ENCODE measurements around the gene CAPN1. TPM values are rescaled to one million over a fixed set of nuclear protein-coding genes. Genes with fewer than 3 reads are reported as not detected.
A peak's percentile ranks its signal among the peaks of the same experiment; 100 is the strongest.

Gene CAPN1
- 10 to 100 TPM; 32.0 to 79.8 (median 45.3) TPM for total RNA-seq

DNA sequence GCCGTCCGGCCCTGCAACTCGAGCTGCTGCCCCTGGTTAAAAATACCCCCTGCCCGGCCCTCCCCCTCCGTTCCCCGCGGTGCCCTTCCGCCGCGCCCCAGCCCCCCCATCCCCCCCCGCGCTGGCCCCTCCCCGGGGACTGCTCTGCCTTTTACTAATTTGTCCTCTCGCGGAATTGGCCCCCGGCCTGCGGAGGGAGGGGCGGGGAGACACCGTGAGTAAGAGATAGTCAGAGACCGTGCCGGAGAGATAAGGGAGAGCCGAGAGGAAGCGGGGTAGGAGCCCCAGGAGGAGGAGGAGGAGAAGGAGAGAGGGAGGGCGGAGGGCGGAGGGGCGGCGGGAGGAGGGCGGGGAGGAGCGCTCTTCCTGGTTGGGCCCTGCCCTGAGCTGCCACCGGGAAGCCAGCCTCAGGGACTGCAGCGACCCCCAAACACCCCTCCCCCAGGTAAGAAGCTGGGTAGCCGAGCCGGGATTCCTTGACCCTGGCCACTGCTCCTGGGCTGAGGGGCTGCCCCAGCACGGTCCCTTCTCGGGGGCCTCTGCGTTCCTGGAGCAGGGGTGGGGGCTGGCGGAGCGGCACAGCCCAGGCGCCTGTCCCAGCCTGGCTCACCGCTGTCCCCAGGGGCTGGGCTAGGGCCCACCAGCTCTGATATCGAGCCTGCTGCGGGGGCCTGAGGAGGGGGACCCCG is at the start of gene CAPN1:
Gene CAPN1 (plus strand): TSS at position 360 of the 689 bp plus-strand sequence. CDS start 774 bp downstream, outside the sequence.
- peak within 1 kb of the TSS; percentile 57 to 94 (median 61) for H3K4me3 ChIP-seq
- ATAC-seq (replicated peaks in 6 of 8) = peak; percentile 68 to 74 (median 72)
- in situ Hi-C loops (cut with MboI; ENCODE audit: low pct_unique_long_range_greater_than_20kb in 2 of 9, low sequenced_read_pairs in 9 of 9, unreplicated experiment in 9 of 9) = no loop called here
- WGBS, 10 experiments = 0% methylated on average over 1 of the region's 43 CpGs; no CpG with 5 or more reads in 9 of the 10 experiments
- H3K27ac ChIP-seq = peak within 1 kb of the TSS; percentile 70 to 81
- H3K4me1 ChIP-seq (replicated peaks in 1 of 2) = peaks cover 8 to 13% of the 10 kb centered on the region in 2 donors

DNA sequence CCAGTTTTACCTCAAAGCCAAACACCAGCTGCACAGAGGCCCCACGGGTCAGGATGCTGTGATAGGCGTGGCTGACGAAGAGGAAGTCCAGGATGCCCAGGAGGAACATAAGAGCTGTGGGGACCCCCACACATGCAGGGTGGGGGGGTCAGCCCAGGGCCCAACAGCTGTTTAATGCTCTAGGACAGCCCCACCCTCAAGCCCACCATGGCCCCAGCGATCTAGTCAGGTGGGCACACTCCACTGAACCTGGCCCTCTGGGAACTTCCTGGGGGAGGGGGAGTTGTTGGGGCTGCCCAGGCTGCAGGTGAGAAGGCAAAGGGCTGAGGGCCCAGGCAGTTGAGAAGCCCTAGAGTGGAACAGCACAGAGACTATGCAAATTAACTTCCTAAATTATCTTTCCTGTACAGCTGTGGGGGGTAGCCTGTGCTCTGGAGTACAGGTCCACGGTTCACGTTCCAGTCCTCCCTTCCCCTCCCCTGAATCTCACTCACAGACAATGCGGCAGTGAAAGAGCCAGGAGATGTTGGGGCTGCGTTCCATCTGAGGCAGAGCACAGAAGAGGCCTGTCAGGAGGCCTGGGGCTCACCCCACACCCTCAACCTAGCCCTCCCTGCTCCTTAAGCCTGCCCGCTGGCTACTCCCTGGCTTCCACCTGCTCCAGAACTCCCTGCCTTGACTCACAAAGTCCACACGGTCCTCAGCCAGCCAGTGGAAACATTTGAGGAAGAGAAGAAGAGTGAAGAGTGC is 49.3 kb upstream of the CAPN1 start:
- Histone ChIP-seq H3K27ac (no peak overlapping the region), H3K4me1 (replicated peaks in 1 of 2) (peaks cover 10 to 11% of the 10 kb centered on the region in 2 donors), H3K4me3 (peak overlapping the region in 1 of 5 donors; percentile 84)
- no peak for ATAC-seq (replicated peaks in 6 of 8)
- in situ Hi-C loops (cut with MboI; ENCODE audit: low pct_unique_long_range_greater_than_20kb in 2 of 9, low sequenced_read_pairs in 9 of 9, unreplicated experiment in 9 of 9) = no loop called here
- WGBS, 10 experiments = 47 to 100% (median 93%) methylated on average over 1 to 6 of the region's 10 CpGs; no CpG with 5 or more reads in 5 of the 10 experiments

DNA sequence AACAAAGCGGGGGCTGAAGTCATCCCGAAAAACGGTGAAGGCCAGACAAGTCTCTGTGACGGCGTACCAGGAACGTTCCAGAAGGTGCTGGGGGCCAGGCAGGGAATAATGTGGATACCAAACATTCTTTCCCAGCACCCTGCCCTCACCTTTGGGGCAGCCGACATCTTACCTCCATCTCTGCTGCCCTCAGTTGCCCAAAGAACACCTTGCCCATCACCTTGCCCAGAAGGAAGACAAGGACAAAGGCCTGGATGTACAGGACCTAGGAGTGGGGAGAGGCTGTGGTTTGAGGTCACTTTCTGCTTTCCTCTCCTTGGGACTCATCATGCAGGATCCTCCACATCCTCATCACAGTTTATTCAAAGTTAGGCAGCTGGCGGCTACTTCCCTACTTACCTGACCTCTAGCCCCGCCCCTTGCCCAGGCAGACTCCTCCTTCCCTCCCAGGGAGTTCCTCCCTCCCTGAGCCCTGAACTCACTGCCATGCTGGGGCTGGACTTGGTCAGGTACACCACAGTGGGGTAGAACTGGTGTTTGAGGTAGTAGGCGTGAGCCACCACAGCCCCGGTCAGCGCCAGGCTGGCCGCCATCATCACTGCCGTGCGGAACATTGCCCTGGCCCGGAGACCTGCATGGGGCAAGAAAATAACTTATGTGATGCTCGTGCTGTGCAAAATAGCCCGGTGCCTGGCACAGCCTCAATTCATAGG is 48.6 kb upstream of the CAPN1 start:
- in situ Hi-C loops (cut with MboI; ENCODE audit: low pct_unique_long_range_greater_than_20kb in 2 of 9, low sequenced_read_pairs in 9 of 9, unreplicated experiment in 9 of 9) = no loop called here
- Histone ChIP-seq H3K4me3 (peak overlapping the region; percentile 71 to 96 (median 84)), H3K27ac (peak overlapping the region in 1 of 2 donors; percentile 20), H3K4me1 (replicated peaks in 1 of 2) (peaks cover 10 to 11% of the 10 kb centered on the region in 2 donors)
- 4 to 90% (median 52%) methylated on average over 3 to 14 of the region's 18 CpGs; no CpG with 5 or more reads in 4 of the 10 experiments for WGBS, 10 experiments
- ATAC-seq (replicated peaks in 6 of 8) = no peak

DNA sequence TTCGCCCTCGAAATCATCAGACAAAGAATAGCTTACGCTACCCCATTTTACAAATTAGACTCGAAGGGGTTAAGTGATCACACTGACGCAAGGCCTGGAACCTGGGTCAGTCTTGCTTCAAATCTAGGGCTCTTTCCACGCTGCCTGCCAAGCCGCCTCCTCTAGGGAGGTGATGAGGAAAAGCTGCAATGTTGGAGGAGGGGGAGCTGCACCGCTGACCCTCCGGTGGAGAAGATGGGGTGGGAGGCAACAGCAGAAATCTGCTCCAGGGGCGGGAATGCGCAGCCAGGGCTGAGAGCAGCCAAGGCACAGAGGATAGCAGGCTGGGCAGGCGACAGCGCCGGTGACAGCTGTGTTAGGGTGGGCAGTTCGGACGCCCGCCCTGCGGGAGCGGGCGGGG is 48.0 kb upstream of the CAPN1 start:
- H3K4me3 ChIP-seq = peak overlapping the region; percentile 71 to 96 (median 84)
- H3K4me1 ChIP-seq (replicated peaks in 1 of 2) = peaks cover 10 to 11% of the 10 kb centered on the region in 2 donors
- peak overlapping the region; percentile 100 for H3K27ac ChIP-seq
- peak in 1 of 8 experiments; percentile 0 for ATAC-seq (replicated peaks in 6 of 8)
- WGBS, 10 experiments = 0 to 7% (median 4%) methylated on average over 3 to 5 of the region's 20 CpGs; no CpG with 5 or more reads in 6 of the 10 experiments
- in situ Hi-C loops (cut with MboI; ENCODE audit: low pct_unique_long_range_greater_than_20kb in 2 of 9, low sequenced_read_pairs in 9 of 9, unreplicated experiment in 9 of 9) = no loop called here

DNA sequence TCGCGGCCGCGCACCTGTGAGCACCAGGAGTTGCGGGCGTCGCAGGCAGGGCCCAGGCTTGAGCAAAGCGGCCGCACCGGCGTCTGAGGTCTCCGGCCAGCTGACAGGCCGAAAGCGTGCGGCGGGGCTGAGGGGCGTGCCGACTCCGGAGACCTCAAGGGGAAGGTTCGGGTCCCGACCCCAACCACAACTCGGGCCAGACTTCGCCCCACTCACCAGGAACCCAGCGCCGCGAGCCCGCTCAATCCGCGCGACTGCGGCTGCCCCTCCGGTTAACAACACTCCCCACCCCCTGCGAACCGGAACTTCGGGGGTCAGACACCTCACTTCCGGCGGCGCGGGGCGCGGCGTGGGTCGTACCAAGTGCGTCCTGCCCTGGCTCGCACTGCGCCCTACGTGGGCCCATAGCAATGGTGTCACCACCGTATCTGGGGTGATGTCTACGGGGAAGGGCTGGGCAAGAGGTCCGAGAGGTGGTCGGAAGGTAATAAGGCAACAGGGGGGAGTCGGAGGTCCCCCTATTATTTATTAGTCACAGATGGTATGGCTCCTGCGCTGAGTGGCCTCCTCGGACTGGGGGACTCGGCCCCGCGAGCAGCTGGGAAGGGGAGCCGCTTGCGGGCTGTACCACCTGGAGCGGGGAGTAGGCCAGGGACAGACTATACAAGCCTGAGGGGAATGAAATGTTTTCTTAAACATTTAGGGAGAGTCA is 47.3 kb upstream of the CAPN1 start, which contains the start of gene SYVN1:
Gene SYVN1 (minus strand): TSS at position 280 of the 712 bp plus-strand sequence. CDS start 918 bp downstream, outside the sequence.
- H3K4me1 ChIP-seq (replicated peaks in 1 of 2) = peaks cover 10 to 11% of the 10 kb centered on the region in 2 donors
- WGBS, 10 experiments = 0 to 3% (median 0%) methylated on average over 1 to 7 of the region's 60 CpGs; no CpG with 5 or more reads in 5 of the 10 experiments
- in situ Hi-C loops (cut with MboI; ENCODE audit: low pct_unique_long_range_greater_than_20kb in 2 of 9, low sequenced_read_pairs in 9 of 9, unreplicated experiment in 9 of 9) = no loop called here
- peak within 1 kb of the TSS; percentile 100 for H3K27ac ChIP-seq
- H3K4me3 ChIP-seq = peak within 1 kb of the TSS; percentile 71 to 96 (median 84)
- peak; percentile 78 to 85 (median 82) for ATAC-seq (replicated peaks in 6 of 8)

DNA sequence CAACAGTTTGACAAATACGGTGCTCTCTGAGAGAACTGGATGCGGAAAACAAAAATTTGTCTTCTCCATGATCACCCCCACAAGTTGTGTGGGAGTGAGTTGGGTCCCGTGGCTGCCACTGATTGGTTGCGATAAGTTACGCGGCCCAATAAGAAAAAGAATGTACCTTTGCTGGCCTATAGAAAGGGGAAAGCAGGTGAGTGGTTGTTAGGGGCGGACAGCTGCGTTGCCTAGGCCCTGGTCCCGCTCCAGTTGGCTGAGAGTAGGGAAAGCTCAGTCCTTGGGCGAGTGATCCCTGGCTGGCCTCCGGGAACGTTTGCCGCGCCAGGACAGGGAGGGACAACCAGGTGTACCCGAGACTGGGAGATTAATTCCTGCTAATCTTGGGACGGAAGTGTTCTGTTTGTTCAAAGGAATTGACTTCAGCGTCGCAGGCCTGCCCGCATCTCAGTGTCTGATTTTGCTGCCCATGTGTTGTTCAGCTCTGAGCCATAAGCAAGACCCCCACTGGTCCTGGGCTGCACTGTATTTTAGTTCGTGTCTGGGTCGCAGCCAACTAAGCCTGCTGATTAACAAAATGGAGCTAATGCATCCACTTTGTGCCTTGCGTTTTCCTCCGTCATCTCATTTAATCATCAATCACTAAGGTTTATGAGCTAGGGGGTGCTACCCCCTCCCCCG is 46.6 kb upstream of the CAPN1 start:
- Histone ChIP-seq H3K4me3 (peak overlapping the region; percentile 71 to 96 (median 84)), H3K27ac (peak overlapping the region; percentile 100), H3K4me1 (replicated peaks in 1 of 2) (peaks cover 10 to 11% of the 10 kb centered on the region in 2 donors)
- in situ Hi-C loops (cut with MboI; ENCODE audit: low pct_unique_long_range_greater_than_20kb in 2 of 9, low sequenced_read_pairs in 9 of 9, unreplicated experiment in 9 of 9) = no loop called here
- WGBS, 10 experiments = 0 to 14% (median 4%) methylated on average over 3 to 19 of the region's 24 CpGs; no CpG with 5 or more reads in 1 of the 10 experiments
- ATAC-seq (replicated peaks in 6 of 8) = peak; percentile 84 to 90 (median 86)

DNA sequence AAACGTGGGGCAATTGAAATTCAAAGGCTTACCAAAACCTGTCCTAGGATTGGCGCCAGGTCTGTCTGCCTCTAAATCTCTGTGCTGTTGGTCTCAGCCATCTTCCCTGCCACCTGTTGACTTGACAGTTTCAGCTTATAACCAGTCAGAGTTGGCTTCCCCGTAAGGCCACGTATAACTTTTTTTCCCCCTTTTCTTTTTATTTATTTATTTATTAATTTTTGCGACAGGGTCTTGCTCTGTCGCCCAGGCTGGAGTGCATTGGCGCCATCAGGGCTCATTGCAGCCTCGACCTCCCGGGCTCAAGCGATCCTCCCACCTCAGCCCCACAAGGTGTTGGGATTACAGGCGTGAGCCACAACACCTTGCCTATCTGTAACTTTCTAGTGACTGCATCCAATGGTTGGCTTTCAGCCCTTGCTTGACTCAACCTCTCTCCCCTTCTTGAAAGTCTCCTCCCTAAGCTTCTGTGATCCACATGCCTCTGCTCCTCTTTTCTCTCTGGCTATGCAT is 46.0 kb upstream of the CAPN1 start:
- peak overlapping the region; percentile 100 for H3K27ac ChIP-seq
- ATAC-seq (replicated peaks in 6 of 8) = no peak
- H3K4me1 ChIP-seq (replicated peaks in 1 of 2) = peaks cover 10 to 11% of the 10 kb centered on the region in 2 donors
- WGBS, 10 experiments = 0 to 82% (median 64%) methylated on average over 1 to 10 of the region's 11 CpGs; no CpG with 5 or more reads in 1 of the 10 experiments
- in situ Hi-C loops (cut with MboI; ENCODE audit: low pct_unique_long_range_greater_than_20kb in 2 of 9, low sequenced_read_pairs in 9 of 9, unreplicated experiment in 9 of 9) = no loop called here
- peak overlapping the region; percentile 71 to 96 (median 84) for H3K4me3 ChIP-seq

DNA sequence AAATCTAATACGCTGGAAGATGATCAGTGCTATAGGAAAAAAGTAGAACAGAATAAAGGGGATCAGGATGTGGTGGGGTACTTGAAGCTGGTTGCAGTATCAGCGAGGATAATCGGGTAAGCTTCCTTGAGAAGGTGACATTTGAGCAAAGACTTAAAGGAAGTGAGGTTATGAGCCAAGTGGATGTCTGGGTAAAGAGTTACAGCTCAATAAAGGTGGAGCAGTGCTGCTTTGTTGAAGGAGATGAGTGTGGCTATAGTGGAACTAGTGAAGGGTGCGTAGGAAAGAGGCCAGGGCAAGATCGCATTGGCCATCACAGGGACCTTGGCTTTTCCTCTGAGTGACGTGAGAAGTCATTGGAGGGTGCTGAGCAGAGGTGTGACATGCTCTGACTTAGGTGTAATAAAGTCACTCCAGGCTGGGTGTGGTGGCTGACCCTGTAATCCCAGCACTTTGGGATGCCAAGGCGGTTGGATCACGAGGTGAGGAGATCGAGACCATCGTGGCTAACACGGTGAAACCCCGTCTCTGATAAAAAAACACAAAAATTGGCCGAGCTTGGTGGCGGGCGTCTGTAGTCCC is 45.1 kb upstream of the CAPN1 start:
- ATAC-seq (replicated peaks in 6 of 8) = no peak
- Histone ChIP-seq H3K4me3 (no peak overlapping the region), H3K4me1 (replicated peaks in 1 of 2) (peaks cover 10 to 11% of the 10 kb centered on the region in 2 donors), H3K27ac (no peak overlapping the region)
- in situ Hi-C loops (cut with MboI; ENCODE audit: low pct_unique_long_range_greater_than_20kb in 2 of 9, low sequenced_read_pairs in 9 of 9, unreplicated experiment in 9 of 9) = no loop called here
- 78 to 96% (median 87%) methylated on average over 1 to 12 of the region's 15 CpGs; no CpG with 5 or more reads in 1 of the 10 experiments for WGBS, 10 experiments

DNA sequence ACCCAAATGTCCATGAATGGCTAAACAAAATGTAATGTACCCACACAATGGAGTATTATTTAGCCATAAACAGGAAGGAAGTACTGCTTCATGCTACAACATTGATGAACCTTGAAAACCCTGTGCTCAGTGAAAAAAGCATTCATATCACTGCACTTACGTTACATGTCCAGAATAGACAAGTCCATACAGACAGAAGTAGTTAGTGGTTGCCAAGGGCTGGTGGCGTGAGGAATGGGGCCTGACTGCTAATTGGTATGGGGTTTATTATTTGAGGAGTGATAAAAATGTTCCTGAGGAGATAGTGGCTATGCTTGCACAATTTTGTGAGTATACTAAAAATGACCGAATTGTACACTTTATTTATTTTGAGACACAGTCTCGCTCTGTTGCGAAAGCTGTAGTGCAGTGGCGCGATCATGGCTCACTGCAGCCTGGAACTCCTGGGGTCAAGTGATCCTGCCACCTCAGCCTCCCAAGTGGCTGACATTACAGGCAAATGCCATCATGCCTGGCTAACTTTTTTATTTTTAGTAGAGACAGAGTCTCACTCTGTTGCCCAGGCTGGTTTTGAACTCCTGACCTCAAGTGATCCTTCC is 39.7 kb upstream of the CAPN1 start:
- in situ Hi-C loops (cut with MboI; ENCODE audit: low pct_unique_long_range_greater_than_20kb in 2 of 9, low sequenced_read_pairs in 9 of 9, unreplicated experiment in 9 of 9) = no loop called here
- no peak overlapping the region for H3K27ac ChIP-seq
- no peak for ATAC-seq (replicated peaks in 6 of 8)
- 64 to 100% (median 76%) methylated on average over 1 to 7 of the region's 7 CpGs; no CpG with 5 or more reads in 2 of the 10 experiments for WGBS, 10 experiments
- H3K4me3 ChIP-seq = no peak overlapping the region
- no peaks in the 10 kb centered on the region for H3K4me1 ChIP-seq (replicated peaks in 1 of 2)

DNA sequence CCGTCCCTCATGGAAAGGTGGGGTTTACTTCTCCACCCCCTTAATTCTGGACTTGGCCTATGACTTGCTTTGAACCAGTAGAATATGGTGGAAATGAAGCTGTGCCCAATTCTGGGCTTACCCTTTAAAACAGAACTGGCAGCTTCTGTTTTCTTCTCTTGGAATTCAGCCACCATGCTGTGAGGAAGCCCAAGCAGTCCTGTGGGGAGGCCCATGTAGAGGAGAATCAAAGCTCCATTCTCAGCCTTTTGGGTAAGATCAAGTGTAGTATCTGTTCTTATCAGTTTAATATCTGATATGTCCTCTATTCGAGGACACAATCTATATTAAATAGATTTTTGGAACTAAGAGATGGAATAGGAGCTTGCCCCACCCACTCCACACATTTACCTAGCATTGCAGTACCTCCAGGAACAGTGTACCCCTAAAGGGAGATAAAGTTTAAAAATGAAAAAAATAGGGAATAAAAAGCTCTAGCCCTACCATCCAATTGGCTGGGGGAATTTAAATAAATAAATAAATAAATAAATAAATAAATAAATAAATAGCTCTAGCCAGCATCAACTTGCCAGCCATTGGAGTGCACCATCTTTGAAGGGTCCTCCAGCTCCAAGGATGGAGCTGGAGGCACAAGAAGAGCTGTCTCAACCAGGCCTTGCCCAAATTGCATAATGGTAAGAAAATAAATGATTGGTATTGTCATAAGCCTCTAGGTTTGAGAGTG is 34.2 kb upstream of the CAPN1 start:
- in situ Hi-C loops (cut with MboI; ENCODE audit: low pct_unique_long_range_greater_than_20kb in 2 of 9, low sequenced_read_pairs in 9 of 9, unreplicated experiment in 9 of 9) = no loop called here
- WGBS, 10 experiments = 14 to 100% (median 50%) methylated on average over 1 to 2 of the region's 2 CpGs; no CpG with 5 or more reads in 2 of the 10 experiments
- H3K27ac ChIP-seq = no peak overlapping the region
- no peak overlapping the region for H3K4me3 ChIP-seq
- peaks cover 10 to 16% of the 10 kb centered on the region in 2 donors for H3K4me1 ChIP-seq (replicated peaks in 1 of 2)
- no peak for ATAC-seq (replicated peaks in 6 of 8)
